GM12875 (cell line): ENCODE data around the gene WDFY1.

Experiments used
- H3K4me3 ChIP-seq: one replicate; pipeline ENCODE4 v1.5.1; 2011; ENCODE audit warnings: low read depth, low read length, control low read depth
- TF ChIP-seq, protein P1 (sequence below): IDR thresholded peaks from 2 replicates; pipeline ENCODE4 v1.5.1; 2011; ENCODE audit warnings: low read depth, mild to moderate bottlenecking, control low read depth, inconsistent platforms, low read length, moderate library complexity, borderline replicate concordance; ENCODE audit not compliant: insufficient read depth

Gene WDFY1

DNA sequence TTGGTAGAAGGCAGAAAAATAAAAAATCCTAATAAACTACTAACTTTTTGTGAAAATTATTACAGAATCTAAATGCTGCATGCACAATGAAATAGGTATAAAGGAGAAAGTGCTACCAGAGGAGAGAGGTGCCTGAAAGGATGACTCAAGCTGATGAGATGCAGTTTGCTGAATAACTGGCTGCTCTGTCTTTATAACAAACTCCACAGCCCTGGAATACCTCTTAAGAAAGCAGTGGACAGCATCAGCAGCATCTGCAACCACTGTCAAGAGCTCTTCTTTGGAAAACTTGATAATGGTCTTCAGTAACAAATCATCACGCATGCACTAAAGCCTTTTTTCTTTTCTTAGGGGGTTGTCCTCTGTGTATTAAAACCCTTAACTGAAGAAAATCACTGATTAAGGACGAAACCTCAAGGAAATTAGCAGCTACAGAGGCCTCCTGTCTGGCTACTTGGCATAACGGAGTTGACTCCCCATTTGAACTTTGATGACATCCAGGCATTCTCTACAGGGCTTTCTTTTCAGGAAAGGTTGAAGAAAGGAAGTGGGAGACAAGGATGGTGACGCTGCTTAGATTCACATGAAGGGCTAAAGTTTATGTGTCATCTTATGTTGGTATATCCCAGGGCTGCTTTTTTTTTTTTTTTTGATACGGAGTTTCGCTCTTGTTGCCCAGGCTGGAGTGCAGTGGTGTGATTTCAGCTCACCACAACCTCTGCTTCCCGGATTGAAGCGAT is 28.8 kb downstream of the WDFY1 start:
- H3K4me3 ChIP-seq, result no peak overlapping the region
- TF ChIP-seq, protein P1, sequence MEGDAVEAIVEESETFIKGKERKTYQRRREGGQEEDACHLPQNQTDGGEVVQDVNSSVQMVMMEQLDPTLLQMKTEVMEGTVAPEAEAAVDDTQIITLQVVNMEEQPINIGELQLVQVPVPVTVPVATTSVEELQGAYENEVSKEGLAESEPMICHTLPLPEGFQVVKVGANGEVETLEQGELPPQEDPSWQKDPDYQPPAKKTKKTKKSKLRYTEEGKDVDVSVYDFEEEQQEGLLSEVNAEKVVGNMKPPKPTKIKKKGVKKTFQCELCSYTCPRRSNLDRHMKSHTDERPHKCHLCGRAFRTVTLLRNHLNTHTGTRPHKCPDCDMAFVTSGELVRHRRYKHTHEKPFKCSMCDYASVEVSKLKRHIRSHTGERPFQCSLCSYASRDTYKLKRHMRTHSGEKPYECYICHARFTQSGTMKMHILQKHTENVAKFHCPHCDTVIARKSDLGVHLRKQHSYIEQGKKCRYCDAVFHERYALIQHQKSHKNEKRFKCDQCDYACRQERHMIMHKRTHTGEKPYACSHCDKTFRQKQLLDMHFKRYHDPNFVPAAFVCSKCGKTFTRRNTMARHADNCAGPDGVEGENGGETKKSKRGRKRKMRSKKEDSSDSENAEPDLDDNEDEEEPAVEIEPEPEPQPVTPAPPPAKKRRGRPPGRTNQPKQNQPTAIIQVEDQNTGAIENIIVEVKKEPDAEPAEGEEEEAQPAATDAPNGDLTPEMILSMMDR, result no peak

DNA sequence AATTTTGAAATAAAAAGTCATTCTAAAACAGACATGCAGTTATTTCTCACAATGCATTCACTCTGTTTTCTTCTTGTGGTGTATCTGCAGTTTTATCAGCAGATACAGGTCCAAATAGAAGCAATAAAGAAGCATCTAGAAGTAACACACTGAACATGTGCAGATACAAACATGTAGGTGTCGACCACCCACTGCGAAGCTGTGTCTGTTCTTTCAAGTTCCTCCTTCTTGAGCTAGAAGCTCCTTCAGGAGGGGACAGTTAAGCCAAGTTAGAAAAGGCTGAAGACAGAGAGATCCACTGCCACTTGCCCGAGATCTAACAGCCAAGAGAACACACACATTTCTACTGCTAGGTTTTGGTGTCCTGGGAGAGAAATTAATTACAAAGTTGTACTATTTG is 30.1 kb downstream of the WDFY1 start:
- TF ChIP-seq, protein P1, result no peak
- H3K4me3 ChIP-seq, result no peak overlapping the region

DNA sequence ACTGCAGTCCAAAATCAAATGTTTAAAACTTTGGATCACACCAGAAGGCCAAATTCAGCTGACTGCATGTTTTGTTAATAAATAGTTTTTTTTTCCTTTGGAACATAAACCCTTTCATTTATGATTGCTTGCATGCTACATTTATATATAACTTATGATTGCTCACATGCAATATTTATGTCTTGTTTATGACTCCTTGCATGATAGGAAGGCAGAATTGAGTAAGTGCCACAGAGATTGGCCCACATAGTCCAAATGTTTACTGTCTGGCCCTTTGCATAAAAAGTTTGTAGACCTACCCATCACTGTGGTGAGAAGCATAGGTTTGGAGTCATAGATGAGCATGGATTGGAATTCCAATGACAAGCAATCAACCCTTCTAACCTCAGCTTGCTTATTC is 30.8 kb downstream of the WDFY1 start:
- H3K4me3 ChIP-seq, result no peak overlapping the region
- TF ChIP-seq, protein P1, result no peak

DNA sequence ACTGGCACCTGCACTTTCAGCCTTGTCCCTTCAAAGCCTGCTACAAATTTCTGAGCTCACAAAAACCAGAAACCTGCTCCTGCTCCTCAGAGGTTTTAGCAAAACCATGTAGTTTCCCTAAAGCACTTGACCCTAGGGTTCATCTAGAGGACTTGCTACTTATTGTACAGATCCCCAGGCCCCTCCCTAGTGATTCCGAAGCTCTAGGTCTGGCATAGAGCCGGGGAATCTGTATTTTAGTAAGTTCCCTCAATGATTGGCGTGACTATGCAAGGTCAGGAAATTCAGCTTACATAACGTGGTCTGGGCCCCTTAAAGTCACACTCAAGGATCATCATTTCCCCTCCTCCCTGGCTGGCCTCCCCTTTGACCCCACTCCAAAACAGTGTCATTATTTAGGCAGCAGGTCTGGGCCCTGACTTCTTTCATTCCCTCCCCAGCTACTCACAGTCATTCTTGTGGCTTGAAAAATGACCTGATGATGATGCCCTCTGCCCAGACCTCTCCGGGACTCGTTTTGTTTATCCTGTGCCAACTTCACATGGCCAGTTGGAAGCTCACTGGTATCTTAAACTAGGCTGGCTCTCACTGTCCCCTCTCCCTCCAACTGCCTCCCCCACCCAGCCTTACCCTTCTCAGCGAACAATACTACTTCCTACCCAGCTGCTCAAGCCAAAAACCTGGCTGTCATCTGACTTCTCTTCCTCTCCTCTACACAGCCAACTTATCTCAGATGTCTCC is 36.0 kb downstream of the WDFY1 start:
- no peak overlapping the region for H3K4me3 ChIP-seq
- TF ChIP-seq, protein P1, result no peak

DNA sequence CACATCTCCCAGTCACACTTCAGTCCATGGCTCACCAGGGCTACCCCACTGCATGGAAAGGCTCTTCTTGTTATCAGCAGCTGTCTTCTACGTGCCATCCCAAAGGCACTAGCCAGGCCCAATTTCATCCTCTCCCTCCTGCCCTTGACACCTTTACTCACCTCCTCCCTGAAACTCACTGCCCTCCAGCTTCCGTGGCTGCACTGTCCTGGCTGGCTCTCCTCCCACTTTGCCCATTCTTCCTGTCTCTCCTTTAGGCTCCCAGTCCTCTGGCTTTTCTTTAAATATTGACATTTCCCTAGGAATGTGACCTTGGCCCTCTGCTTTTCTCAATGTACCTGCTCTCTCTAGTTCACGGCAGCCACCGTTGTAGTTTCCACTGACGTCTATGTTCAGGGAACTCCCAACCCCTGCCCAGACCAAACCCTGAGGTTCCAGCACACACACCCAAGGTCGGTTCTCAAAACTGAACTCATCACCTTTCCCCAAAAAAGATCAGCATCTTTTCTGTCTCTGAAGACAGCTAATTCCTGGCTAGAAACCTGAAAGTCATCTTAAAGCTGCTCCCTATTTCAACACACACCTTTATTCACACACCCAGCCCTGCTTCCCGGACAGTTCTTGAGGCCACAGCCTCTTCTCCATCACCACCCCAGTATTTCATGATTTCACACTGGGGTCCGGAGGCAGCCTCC is 36.7 kb downstream of the WDFY1 start:
- TF ChIP-seq, protein P1, result no peak
- no peak overlapping the region for H3K4me3 ChIP-seq

DNA sequence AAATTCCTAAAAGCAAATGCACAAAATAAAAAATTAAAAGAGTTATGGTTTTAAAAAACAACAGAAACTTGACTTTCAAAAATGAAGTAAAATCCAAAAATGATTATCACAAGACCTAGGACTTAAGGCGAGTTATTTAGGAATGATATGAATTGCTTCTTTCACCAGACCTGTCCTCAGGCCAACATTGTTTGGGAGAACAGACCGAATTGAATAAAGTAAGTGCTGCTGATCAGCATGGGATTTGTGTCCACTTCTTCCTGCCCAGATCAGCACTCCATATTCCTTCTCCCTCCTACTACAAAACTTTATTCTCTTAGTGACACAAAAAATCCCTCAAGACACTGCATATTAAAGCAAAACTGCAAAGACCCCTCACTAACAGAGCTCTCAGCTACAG is 39.1 kb downstream of the WDFY1 start:
- TF ChIP-seq, protein P1, result no peak
- H3K4me3 ChIP-seq, result no peak overlapping the region
